ENCODE data around the gene NAALADL2. TPM values are rescaled to one million over a fixed set of nuclear protein-coding genes. Genes with fewer than 3 reads are reported as not detected.

Gene NAALADL2
- total and polyA plus RNA-seq, 2 of the 8 experiments (the other 6 are each of a cell fraction or from before 2014, with no cell fraction given), result 0.12 to 0.22 TPM

DNA sequence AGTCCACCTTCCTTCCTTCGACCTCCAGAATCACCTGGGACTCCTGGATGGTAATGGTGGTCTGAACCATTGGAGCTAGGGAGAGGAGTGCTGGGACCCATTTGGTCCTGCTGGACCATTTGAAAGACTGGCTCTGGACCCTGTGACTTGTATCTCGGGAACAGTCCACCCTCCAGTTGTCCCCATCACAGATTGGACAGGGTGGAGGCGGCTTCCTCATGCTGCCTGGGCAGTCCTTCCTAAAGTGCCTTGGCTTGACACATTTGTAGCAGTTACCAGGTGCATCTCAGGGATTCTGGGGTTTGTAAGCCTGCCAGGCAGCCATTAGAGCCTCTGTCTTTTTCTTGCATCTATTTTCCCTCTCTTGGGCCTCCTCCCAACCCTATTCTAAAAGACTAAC is 758.1 kb downstream of the NAALADL2 start:
- no peak overlapping the region for H3K18ac ChIP-seq (ENCODE audit: extremely low read depth, low read length)
- TF ChIP-seq HDAC6 (IDR thresholded peaks at IDR 0.05; ENCODE audit: low read depth, low read length) (no peak), SIRT6 (IDR thresholded peaks at IDR 0.05; ENCODE audit: low read length) (no peak), ZNF274 (IDR thresholded peaks at IDR 0.05; ENCODE audit: borderline replicate concordance, extremely low read depth, low read length) (no peak)
- TF ChIP-seq, protein P1, sequence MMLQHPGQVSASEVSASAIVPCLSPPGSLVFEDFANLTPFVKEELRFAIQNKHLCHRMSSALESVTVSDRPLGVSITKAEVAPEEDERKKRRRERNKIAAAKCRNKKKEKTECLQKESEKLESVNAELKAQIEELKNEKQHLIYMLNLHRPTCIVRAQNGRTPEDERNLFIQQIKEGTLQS (IDR thresholded peaks at IDR 0.05; ENCODE audit: insufficient read depth, low read depth, low read length), result no peak
- TF ChIP-seq, protein P2, sequence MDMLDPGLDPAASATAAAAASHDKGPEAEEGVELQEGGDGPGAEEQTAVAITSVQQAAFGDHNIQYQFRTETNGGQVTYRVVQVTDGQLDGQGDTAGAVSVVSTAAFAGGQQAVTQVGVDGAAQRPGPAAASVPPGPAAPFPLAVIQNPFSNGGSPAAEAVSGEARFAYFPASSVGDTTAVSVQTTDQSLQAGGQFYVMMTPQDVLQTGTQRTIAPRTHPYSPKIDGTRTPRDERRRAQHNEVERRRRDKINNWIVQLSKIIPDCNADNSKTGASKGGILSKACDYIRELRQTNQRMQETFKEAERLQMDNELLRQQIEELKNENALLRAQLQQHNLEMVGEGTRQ (IDR thresholded peaks at IDR 0.05; ENCODE audit: low read length), result no peak

More for the DNA sequence above, 758.1 kb downstream of the NAALADL2 start:
- H3K4me2 ChIP-seq (ENCODE audit: insufficient read depth in 1 of 2, low read depth in 2 of 2, low read length in 2 of 2), result no peak overlapping the region
- no peak overlapping the region for H2AFZ ChIP-seq (ENCODE audit: low read length)
- no peaks in the 10 kb centered on the region for H3K79me1 ChIP-seq (ENCODE audit: low read depth, low read length)
- POLR2A ChIA-PET (ENCODE audit: partially characterized antibody), result no interaction called here
- H3K4me1 ChIP-seq (replicated peaks in 1 of 4; ENCODE audit: control insufficient read depth in 3 of 4, insufficient read depth in 4 of 4, low read length in 3 of 4), result no peaks in the 10 kb centered on the region
- H3K27me3 ChIP-seq (replicated peaks in 1 of 4; ENCODE audit: control insufficient read depth in 3 of 4, extremely low read depth in 1 of 4, insufficient read depth in 3 of 4, low read length in 3 of 4), result no peaks in the 10 kb centered on the region
- H3K14ac ChIP-seq (ENCODE audit: insufficient read length), result no peak overlapping the region
- CTCF ChIA-PET (ENCODE audit: partially characterized antibody), result no interaction called here
- no peak for FAIRE-seq
- no peaks in the 10 kb centered on the region for H4K20me1 ChIP-seq (replicated peaks in 1 of 2; ENCODE audit: control insufficient read depth in 1 of 2, insufficient read depth in 2 of 2, low read length in 2 of 2)
- H2BK15ac ChIP-seq (ENCODE audit: low read length), result no peak overlapping the region
- no peak overlapping the region for H3K4me3 ChIP-seq (ENCODE audit: extremely low read depth in 1 of 4, insufficient read depth in 2 of 4, low read depth in 3 of 4, low read length in 4 of 4)
- H3K4ac ChIP-seq (replicated peaks; ENCODE audit: insufficient read length, low read depth, low read length), result no peak overlapping the region
- H4K91ac ChIP-seq (replicated peaks; ENCODE audit: insufficient read length, low read length), result no peak overlapping the region
- no peak for DNase-seq (ENCODE audit: low read depth in 1 of 2, low spot score in 2 of 2)
- H4K8ac ChIP-seq (ENCODE audit: extremely low read depth, insufficient read depth, low read length), result no peak overlapping the region
- H3K9me3 ChIP-seq (ENCODE audit: insufficient read depth in 2 of 2, low read depth in 1 of 2, low read length in 1 of 2), result no peaks in the 10 kb centered on the region
- no peak overlapping the region for H2AK5ac ChIP-seq (ENCODE audit: low read depth, low read length)
- no peak overlapping the region for H2BK12ac ChIP-seq (ENCODE audit: low read depth, low read length)
- H4K5ac ChIP-seq (ENCODE audit: insufficient read length, low read depth, low read length), result no peak overlapping the region
- H3K79me2 ChIP-seq (ENCODE audit: control insufficient read depth in 1 of 2, insufficient read depth in 2 of 2, low read length in 2 of 2), result no peaks in the 10 kb centered on the region
- no peak overlapping the region for H2BK5ac ChIP-seq (ENCODE audit: low read depth, low read length)
- no peak overlapping the region for H2BK20ac ChIP-seq (ENCODE audit: low read length)
- no peak overlapping the region for H3K56ac ChIP-seq (replicated peaks; ENCODE audit: insufficient read length, low read depth, low read length)
- H2BK120ac ChIP-seq (replicated peaks; ENCODE audit: low read depth, low read length), result no peak overlapping the region
- WGBS, 2 experiments (ENCODE audit: extremely low coverage in 1 of 2, insufficient coverage in 1 of 2, insufficient read length in 1 of 2, insufficient replicate concordance in 2 of 2, low coverage in 1 of 2, low lambda C conversion rate in 2 of 2, missing lambda C conversion rate in 1 of 2), result 86% methylated on average over 3 of the region's 3 CpGs; no CpG with 5 or more reads in 1 of the 2 experiments
- no peaks in the 10 kb centered on the region for H3K23me2 ChIP-seq (ENCODE audit: low read depth, low read length)
- H3K27ac ChIP-seq (ENCODE audit: low read depth, low read length), result no peak overlapping the region
- H3K9ac ChIP-seq (replicated peaks in 1 of 4; ENCODE audit: extremely low read depth in 1 of 4, low read depth in 3 of 4, low read length in 3 of 4), result no peak overlapping the region
- H3K36me3 ChIP-seq (ENCODE audit: control insufficient read depth in 2 of 4, insufficient read depth in 4 of 4, low read length in 3 of 4), result no peaks in the 10 kb centered on the region
- H3K23ac ChIP-seq (ENCODE audit: insufficient read length), result no peak overlapping the region
